HepG2 (cell line): Measurements from ENCODE around the gene ERRFI1. TPM values are rescaled to one million over a fixed set of nuclear protein-coding genes. Genes with fewer than 3 reads are reported as not detected.
A peak's percentile ranks its signal among the peaks of the same experiment; 100 is the strongest.

Experiments used
- ATF7 ChIP-seq, 2 experiments: fragments of 450-650 bp in 1 of 2; sonication (generic) in 1 of 2; formaldehyde crosslinking in 1 of 2; IDR thresholded peaks; 2 replicates each; pipeline versions ENCODE4 v1.4.0 to v1.6.1; 2016 to 2020; ENCODE audit warnings: antibody characterized with exemption in 1 of 2, mild to moderate bottlenecking in 1 of 2, missing genetic modification reagents in 1 of 2
- ELF1 ChIP-seq: sonication (generic); formaldehyde crosslinking; IDR thresholded peaks from 2 replicates; pipeline ENCODE4 v1.4.0; 2020; ENCODE audit warnings: missing genetic modification reagents
- IKZF1 ChIP-seq: fragments of 450-650 bp; IDR thresholded peaks from 2 replicates; pipeline ENCODE4 v1.7.1; 2016
- KLF13 ChIP-seq: sonication (generic); formaldehyde crosslinking; IDR thresholded peaks from 2 replicates; pipeline ENCODE4 v1.4.0; 2020; ENCODE audit warnings: mild to moderate bottlenecking, missing genetic modification reagents
- MTERF4 ChIP-seq: sonication (generic); formaldehyde crosslinking; IDR thresholded peaks from 2 replicates; pipeline ENCODE4 v1.8.0; 2023; ENCODE audit warnings: mild to moderate bottlenecking, missing genetic modification reagents
- NBN ChIP-seq: fragments of 450-650 bp; conservative IDR thresholded peaks from 2 replicates; pipeline ENCODE4 v1.6.1; 2017
- NFATC3 ChIP-seq: sonication (generic); formaldehyde crosslinking; IDR thresholded peaks from 2 replicates; pipeline ENCODE4 v1.5.1; 2020; ENCODE audit warnings: mild to moderate bottlenecking, missing genetic modification reagents
- POLR2G ChIP-seq: fragments of 200-400 bp; formaldehyde crosslinking; IDR thresholded peaks from 2 replicates; pipeline ENCODE4 v1.6.1; 2018; ENCODE audit warnings: mild to moderate bottlenecking, low read depth, low read length, moderate library complexity
- ZNF17 ChIP-seq: sonication (generic); formaldehyde crosslinking; IDR thresholded peaks from 2 replicates; pipeline ENCODE4 v1.5.0; 2020; ENCODE audit warnings: mild to moderate bottlenecking, missing genetic modification reagents
- ZNF263 ChIP-seq: sonication (generic); formaldehyde crosslinking; IDR thresholded peaks from 2 replicates; pipeline ENCODE4 v1.4.0; 2020; ENCODE audit warnings: missing genetic modification reagents
- ZNF281 ChIP-seq: sonication (generic); formaldehyde crosslinking; IDR thresholded peaks from 2 replicates; pipeline ENCODE4 v1.4.0; 2020; ENCODE audit warnings: missing genetic modification reagents, borderline replicate concordance
- ZNF343 ChIP-seq: sonication (generic); formaldehyde crosslinking; IDR thresholded peaks from 2 replicates; pipeline ENCODE4 v1.4.0; 2020; ENCODE audit warnings: mild to moderate bottlenecking, missing genetic modification reagents
- ZNF549 ChIP-seq: sonication (generic); formaldehyde crosslinking; IDR thresholded peaks from 2 replicates; pipeline ENCODE4 v1.5.0; 2020; ENCODE audit warnings: missing genetic modification reagents
- ZSCAN22 ChIP-seq: sonication (generic); formaldehyde crosslinking; IDR thresholded peaks from 2 replicates; pipeline ENCODE4 v1.4.0; 2020; ENCODE audit warnings: mild to moderate bottlenecking, missing genetic modification reagents
- polyA plus RNA-seq, 8 experiments: library from polyadenylated mRNA; depleted of rRNA in 3 of 8; stranded (reverse) in 7 of 8; unstranded in 1 of 8; fragments of >200 nt; fragmentation: Illumina TruSeq in 4 of 8; extraction: Trizol in 4 of 8; gene quantifications; 2 replicates each; pipeline versions ENCODE4 v1.2.1 to v1.2.3, GENCODE V29; 2011 to 2016; ENCODE audit warnings: low read depth in 4 of 8, missing spikeins in 1 of 8, mixed read lengths in 1 of 8; ENCODE audit not compliant: insufficient read depth in 1 of 8
- total RNA-seq, 5 experiments: library from RNA; depleted of rRNA; stranded (reverse); fragments of >200 nt; fragmentation: Illumina TruSeq; extraction: Trizol; gene quantifications; 2 replicates each; pipeline ENCODE4 v1.2.3, GENCODE V29; 2016; ENCODE audit warnings: low read depth in 1 of 5
- TF ChIP-seq, protein P1 (sequence below): sonication (generic); formaldehyde crosslinking; IDR thresholded peaks from 2 replicates; pipeline ENCODE4 v1.4.0; 2020; ENCODE audit warnings: missing genetic modification reagents
- TF ChIP-seq, protein P2 (sequence below): sonication (generic); formaldehyde crosslinking; IDR thresholded peaks from 2 replicates; pipeline ENCODE4 v1.4.0; 2020; ENCODE audit warnings: low read depth, missing genetic modification reagents
- TF ChIP-seq, protein P3 (sequence below): sonication (generic); formaldehyde crosslinking; IDR thresholded peaks from 2 replicates; pipeline ENCODE4 v1.4.0; 2020; ENCODE audit warnings: missing genetic modification reagents, low read depth, mild to moderate bottlenecking, borderline replicate concordance

The ERRFI1 gene
- total and polyA plus RNA-seq, 2 of the 13 experiments (the other 11 are each of a cell fraction or from before 2014, with no cell fraction given): 84.4 to 753 TPM

DNA sequence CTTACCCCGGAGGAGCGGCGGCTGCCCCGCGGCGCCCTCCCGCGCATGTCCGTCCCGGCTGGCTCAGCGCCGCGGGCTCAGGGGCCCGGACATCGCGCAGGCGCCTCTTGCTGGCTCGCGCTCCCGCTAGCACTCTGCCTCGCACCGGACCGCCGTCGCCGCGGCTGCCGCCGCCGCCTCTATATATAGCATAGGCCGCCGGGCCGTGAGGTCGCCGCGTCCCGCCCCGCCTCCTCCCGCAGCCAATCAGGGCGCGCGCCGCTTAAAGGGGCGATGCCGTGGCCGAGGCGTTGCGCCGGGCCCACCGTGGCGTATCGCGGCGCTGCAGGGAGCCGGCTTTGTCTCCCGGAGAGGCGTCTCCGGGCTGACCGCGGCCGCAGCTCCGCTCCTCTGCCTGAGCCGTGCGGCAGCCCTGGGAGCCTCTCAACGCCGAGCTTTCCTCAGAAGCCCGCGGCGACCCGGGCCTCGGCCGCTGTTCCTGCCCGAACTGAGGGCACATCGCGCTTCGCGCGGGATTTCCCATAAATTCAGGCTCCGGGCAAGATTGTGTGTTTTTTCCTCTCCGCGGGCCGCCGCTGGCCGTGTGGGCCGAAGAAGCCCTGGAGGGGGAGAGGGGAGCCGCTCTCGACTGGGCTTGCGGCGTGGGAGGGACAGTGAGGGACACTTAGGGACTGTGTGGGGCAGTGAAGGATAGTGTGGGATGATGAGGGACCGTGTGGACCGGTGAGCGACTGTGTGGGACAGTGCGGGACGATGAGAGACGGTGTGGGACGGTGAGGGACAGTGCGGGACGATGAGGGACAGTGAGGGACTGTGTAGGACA lies at the start of gene ERRFI1 (continued):
- TF ChIP-seq, protein P1, sequence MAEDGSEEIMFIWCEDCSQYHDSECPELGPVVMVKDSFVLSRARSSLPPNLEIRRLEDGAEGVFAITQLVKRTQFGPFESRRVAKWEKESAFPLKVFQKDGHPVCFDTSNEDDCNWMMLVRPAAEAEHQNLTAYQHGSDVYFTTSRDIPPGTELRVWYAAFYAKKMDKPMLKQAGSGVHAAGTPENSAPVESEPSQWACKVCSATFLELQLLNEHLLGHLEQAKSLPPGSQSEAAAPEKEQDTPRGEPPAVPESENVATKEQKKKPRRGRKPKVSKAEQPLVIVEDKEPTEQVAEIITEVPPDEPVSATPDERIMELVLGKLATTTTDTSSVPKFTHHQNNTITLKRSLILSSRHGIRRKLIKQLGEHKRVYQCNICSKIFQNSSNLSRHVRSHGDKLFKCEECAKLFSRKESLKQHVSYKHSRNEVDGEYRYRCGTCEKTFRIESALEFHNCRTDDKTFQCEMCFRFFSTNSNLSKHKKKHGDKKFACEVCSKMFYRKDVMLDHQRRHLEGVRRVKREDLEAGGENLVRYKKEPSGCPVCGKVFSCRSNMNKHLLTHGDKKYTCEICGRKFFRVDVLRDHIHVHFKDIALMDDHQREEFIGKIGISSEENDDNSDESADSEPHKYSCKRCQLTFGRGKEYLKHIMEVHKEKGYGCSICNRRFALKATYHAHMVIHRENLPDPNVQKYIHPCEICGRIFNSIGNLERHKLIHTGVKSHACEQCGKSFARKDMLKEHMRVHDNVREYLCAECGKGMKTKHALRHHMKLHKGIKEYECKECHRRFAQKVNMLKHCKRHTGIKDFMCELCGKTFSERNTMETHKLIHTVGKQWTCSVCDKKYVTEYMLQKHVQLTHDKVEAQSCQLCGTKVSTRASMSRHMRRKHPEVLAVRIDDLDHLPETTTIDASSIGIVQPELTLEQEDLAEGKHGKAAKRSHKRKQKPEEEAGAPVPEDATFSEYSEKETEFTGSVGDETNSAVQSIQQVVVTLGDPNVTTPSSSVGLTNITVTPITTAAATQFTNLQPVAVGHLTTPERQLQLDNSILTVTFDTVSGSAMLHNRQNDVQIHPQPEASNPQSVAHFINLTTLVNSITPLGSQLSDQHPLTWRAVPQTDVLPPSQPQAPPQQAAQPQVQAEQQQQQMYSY: no peak
- TF ChIP-seq ATF7 (IDR thresholded peaks at IDR 0.05) (no peak), ATF7 (CRISPR knock-in tag; IDR thresholded peaks at IDR 0.05) (0 out of 2 replicates have a peak, but pooled peaks have one; percentile 11), IKZF1 (no peak), ZNF343 (CRISPR knock-in tag) (peak; percentile 90; the same call in 1 of the 2 replicates), ELF1 (CRISPR knock-in tag) (no peak), ZNF263 (CRISPR knock-in tag) (peak; percentile 11; the same call in 1 of the 2 replicates), POLR2G (peak; percentile 97), NFATC3 (no peak), ZSCAN22 (CRISPR knock-in tag) (peak; percentile 60; the same call in 1 of the 2 replicates), MTERF4 (CRISPR knock-in tag) (no peak), KLF13 (CRISPR knock-in tag) (no peak; the same call in 1 of the 2 replicates), NBN (no peak), ZNF17 (CRISPR knock-in tag) (no peak), ZNF281 (CRISPR knock-in tag) (no peak), ZNF549 (CRISPR knock-in tag) (no peak)
- TF ChIP-seq, protein P2, sequence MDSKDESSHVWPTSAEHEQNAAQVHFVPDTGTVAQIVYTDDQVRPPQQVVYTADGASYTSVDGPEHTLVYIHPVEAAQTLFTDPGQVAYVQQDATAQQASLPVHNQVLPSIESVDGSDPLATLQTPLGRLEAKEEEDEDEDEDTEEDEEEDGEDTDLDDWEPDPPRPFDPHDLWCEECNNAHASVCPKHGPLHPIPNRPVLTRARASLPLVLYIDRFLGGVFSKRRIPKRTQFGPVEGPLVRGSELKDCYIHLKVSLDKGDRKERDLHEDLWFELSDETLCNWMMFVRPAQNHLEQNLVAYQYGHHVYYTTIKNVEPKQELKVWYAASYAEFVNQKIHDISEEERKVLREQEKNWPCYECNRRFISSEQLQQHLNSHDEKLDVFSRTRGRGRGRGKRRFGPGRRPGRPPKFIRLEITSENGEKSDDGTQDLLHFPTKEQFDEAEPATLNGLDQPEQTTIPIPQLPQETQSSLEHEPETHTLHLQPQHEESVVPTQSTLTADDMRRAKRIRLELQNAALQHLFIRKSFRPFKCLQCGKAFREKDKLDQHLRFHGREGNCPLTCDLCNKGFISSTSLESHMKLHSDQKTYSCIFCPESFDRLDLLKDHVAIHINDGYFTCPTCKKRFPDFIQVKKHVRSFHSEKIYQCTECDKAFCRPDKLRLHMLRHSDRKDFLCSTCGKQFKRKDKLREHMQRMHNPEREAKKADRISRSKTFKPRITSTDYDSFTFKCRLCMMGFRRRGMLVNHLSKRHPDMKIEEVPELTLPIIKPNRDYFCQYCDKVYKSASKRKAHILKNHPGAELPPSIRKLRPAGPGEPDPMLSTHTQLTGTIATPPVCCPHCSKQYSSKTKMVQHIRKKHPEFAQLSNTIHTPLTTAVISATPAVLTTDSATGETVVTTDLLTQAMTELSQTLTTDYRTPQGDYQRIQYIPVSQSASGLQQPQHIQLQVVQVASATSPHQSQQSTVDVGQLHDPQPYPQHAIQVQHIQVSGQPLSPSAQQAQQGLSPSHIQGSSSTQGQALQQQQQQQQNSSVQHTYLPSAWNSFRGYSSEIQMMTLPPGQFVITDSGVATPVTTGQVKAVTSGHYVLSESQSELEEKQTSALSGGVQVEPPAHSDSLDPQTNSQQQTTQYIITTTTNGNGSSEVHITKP (CRISPR knock-in tag): no peak
- TF ChIP-seq, protein P3, sequence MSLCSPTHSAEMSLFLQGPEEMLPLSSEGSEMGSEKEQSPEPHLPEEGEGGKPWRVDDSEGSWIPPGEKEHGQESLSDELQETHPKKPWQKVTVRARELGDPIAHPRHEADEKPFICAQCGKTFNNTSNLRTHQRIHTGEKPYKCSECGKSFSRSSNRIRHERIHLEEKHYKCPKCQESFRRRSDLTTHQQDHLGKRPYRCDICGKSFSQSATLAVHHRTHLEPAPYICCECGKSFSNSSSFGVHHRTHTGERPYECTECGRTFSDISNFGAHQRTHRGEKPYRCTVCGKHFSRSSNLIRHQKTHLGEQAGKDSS (CRISPR knock-in tag): peak; percentile 90
